GM19193 (cell line): Measurements from ENCODE around the gene FAM120A.

ENCODE experiments used
- POLR2A ChIP-seq: IDR thresholded peaks from 4 replicates; pipeline ENCODE4 v1.6.1; 2011; ENCODE audit not compliant: insufficient read depth, insufficient read length; ENCODE audit errors: extremely low read depth

FAM120A gene

GRCh38 chr9:93572636-93573515 is 121.4 kb downstream of the FAM120A start:
- TF ChIP-seq POLR2A, result no peak

DNA sequence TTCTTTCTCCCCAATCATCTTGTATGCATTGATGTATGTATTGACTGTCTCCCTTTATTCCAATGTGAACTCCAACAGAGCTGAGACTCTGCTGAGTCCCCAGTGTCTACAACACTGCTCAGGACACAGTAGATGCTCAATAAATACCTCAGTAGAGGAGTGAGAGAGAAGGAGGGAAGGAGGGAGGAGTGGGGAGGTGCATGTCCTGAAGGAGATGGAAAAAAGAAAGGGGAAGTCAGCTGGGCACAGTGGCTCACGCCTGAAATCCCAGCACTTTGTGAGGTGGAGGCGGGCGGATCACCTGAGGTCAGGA is 122.0 kb downstream of the FAM120A start:
- no peak for TF ChIP-seq POLR2A

- TF ChIP-seq POLR2A, result no peak
Measured at GRCh38 chr9:93574091-93574899, 122.8 kb downstream of the FAM120A start.

- TF ChIP-seq POLR2A, result no peak
Measured at GRCh38 chr9:93574900-93575795, 123.7 kb downstream of the FAM120A start.

- peak; percentile 59 for TF ChIP-seq POLR2A
Measured at GRCh38 chr9:93575796-93576257, 124.3 kb downstream of the FAM120A start.

GRCh38 chr9:93576258-93577077 is 125.0 kb downstream of the FAM120A start, which contains the start of gene PHF2:
Gene PHF2 (plus strand): TSS chr9:93576584. CDS start chr9:93576774, 190 bp downstream.
- TF ChIP-seq POLR2A, result peak; percentile 49

DNA sequence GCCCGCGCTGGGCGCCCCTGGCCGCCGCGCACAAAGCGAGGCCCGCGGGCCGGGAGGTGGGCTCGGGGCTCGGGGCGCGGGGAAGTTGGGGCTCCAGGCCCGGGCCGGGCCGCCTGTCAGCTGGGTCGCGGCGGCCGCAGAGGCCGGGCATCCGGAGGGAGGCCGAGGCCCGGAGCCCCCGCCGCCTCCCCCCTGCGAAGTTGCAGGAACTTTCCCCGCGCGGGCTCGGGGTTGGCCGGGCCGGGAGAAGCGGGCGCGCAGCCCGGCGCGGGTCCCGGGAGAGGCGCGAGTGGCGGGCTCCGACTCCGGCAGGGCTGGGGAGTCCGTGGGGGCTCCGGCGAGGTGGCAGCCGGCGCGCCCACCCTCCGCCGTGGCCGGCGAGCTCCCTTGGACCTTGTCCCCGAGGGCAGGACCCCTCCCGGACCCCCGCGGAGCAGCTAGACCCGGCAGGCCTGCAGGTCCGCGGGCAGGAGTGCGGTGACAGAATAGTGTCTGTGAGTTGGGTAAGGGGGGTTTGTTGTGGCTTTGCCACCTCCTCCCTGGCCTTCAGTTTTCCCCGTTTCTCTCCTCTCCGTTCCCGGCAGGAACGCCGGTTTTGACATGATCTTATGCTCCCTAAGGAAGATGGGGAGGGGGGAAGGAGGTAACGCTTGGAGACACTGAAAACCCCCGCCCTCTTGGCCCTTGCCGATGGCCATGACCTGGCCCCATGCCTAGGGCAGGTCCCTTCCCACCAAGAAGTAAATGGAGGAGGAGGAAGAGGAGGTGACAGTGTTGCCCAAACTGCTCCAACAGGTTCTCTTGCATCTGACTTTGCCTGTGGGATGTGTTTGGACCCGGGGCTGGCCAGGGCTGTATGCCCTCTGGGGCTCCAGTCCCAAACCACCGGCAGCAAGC is 125.8 kb downstream of the FAM120A start:
- no peak for TF ChIP-seq POLR2A

- no peak for TF ChIP-seq POLR2A
Measured at GRCh38 chr9:93577975-93578682, 126.6 kb downstream of the FAM120A start.

DNA sequence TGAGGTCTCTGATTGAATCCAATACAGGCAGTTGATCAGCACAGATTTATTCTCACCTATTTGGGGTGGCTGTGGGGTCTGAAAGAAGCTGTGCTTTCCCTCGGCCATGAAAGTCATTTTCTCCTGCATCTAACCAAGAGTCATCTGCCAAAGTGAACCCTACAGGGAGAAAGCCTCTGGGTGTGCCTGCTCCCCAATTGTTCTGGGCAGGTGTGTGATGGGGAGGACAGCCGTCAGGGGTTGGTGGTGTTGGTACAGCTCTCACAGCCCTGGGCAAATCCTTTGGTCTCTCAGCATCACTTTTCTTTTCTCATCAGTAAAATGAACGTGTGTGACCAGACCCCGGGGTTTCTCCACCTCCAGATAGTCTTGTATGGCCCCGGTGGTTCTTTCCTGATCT is 127.4 kb downstream of the FAM120A start:
- TF ChIP-seq POLR2A, result no peak

- TF ChIP-seq POLR2A, result no peak
Measured at GRCh38 chr9:93579711-93580516, 128.4 kb downstream of the FAM120A start.

DNA sequence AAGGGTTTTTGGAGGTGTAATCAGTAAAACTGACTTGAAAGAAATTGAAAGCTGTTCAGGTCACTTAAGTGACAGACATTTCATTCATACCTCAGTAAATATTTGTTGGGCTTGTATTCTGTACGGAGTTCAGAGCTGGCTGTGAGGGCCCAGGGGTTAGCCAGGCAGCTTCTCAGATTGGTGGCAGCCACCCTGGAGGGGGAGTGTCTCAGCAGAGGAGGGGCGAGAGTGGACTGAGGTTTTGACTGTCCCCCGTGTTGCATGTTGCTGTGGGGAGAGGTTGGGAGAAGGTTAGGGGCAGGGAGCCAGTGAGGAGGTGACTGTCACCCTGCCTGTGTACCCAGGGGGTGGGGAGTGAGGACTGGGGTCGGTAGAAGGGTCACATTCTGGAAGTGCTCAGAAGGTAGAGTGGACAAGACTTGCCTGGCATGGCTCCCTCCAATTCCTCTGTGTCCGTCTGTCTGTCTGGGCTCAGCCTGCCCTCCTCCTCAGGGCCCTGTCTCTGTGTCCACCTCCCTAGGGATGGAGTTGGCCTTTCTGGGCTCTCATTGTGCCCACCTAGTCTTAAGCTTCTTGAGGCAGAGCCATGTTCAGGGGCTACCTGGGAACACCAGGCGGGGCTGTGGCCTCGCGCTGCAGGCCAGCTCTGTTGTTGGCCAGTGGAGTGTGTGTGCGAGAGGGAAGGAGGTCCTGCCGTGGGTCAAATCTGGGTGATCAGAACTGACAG is 129.3 kb downstream of the FAM120A start:
- TF ChIP-seq POLR2A, result no peak

GRCh38 chr9:93582115-93582514 is 130.6 kb downstream of the FAM120A start:
- no peak for TF ChIP-seq POLR2A
